HEK293T (cell line): ENCODE data around the gene PATL2.

Experiments used
- ELF4 ChIP-seq: fragments of 450-650 bp; IDR thresholded peaks from 2 replicates; pipeline ENCODE4 v1.6.1; 2017; ENCODE audit warnings: antibody characterized with exemption
- FOXM1 ChIP-seq: fragments of 450-650 bp; IDR thresholded peaks from 2 replicates; pipeline ENCODE4 v1.6.1; 2017; ENCODE audit warnings: mild to moderate bottlenecking, borderline replicate concordance
- L3MBTL2 ChIP-seq: fragments of 450-650 bp; conservative IDR thresholded peaks from 2 replicates; pipeline ENCODE4 v1.6.1; 2016; ENCODE audit warnings: mild to moderate bottlenecking
- SUZ12 ChIP-seq: fragments of 450-650 bp; IDR thresholded peaks from 2 replicates; pipeline ENCODE4 v1.6.1; 2016; ENCODE audit warnings: mild to moderate bottlenecking
- TARDBP ChIP-seq: fragments of 450-650 bp; IDR thresholded peaks from 2 replicates; pipeline ENCODE4 v1.6.1; 2016
- ZNF384 ChIP-seq: fragments of 450-650 bp; IDR thresholded peaks from 2 replicates; pipeline ENCODE4 v1.6.1; 2016

- 0 out of 2 replicates have a peak, but pooled peaks have one; percentile 37 for TF ChIP-seq L3MBTL2
- no peak for TF ChIP-seq ELF4
- TF ChIP-seq FOXM1, result no peak
- no peak for TF ChIP-seq ZNF384
- TF ChIP-seq SUZ12, result no peak
- TF ChIP-seq TARDBP, result no peak
These were observed 17.7 kb upstream of the PATL2 start for GRCh38 chr15:44728576-44729407.
